ENCODE measurements around the gene CRISPLD2. TPM values are rescaled to one million over a fixed set of nuclear protein-coding genes. Genes with fewer than 3 reads are reported as not detected.

The CRISPLD2 gene
- total and polyA plus RNA-seq, 12 donors: 7.9 to 48.1 (median 15.2) TPM

DNA sequence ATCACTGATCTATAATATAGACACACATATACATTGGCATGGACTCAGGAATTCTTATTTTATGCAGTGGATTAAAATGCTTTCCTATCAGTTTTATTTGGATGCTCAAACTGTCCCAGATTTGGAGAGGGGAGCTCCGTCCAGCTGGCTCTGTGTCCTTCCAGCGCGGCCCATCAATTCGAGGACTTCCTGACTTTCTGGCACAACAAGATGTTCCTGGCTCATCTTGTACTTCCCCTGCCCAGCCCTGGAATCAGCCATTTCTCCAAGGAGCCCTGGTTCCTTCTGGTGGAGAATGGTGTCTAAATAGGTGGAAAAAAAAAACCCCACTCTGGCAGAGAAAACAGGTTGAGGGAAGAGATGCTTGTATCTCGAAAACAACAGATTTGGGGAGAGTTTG lies 94.5 kb downstream of the CRISPLD2 start:
- TF ChIP-seq, protein P1, sequence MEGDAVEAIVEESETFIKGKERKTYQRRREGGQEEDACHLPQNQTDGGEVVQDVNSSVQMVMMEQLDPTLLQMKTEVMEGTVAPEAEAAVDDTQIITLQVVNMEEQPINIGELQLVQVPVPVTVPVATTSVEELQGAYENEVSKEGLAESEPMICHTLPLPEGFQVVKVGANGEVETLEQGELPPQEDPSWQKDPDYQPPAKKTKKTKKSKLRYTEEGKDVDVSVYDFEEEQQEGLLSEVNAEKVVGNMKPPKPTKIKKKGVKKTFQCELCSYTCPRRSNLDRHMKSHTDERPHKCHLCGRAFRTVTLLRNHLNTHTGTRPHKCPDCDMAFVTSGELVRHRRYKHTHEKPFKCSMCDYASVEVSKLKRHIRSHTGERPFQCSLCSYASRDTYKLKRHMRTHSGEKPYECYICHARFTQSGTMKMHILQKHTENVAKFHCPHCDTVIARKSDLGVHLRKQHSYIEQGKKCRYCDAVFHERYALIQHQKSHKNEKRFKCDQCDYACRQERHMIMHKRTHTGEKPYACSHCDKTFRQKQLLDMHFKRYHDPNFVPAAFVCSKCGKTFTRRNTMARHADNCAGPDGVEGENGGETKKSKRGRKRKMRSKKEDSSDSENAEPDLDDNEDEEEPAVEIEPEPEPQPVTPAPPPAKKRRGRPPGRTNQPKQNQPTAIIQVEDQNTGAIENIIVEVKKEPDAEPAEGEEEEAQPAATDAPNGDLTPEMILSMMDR (IDR thresholded peaks at IDR 0.05): no peak
- H3K27me3 ChIP-seq: peaks cover 0 to 18% (median 8%) of the 10 kb centered on the region in 7 donors
- H3K36me3 ChIP-seq: no peaks in the 10 kb centered on the region
- no peaks in the 10 kb centered on the region for H3K9me3 ChIP-seq
- intact Hi-C loops (cut with DNase I): no loop called here
- DNase-seq (peak in 1 of 2 donors; percentile 45), ATAC-seq (peak in 5 of 8 donors; percentile 32 to 73 (median 52))
- H3K4me1 ChIP-seq: peaks cover 3 to 44% (median 27%) of the 10 kb centered on the region in 9 donors
- no peak overlapping the region for H3K4me3 ChIP-seq
- H3K27ac ChIP-seq: peak overlapping the region in 3 of 10 donors; percentile 39 to 77 (median 51)
- WGBS, 2 donors: 20 to 52% methylated on average over 5 of the region's 5 CpGs

DNA sequence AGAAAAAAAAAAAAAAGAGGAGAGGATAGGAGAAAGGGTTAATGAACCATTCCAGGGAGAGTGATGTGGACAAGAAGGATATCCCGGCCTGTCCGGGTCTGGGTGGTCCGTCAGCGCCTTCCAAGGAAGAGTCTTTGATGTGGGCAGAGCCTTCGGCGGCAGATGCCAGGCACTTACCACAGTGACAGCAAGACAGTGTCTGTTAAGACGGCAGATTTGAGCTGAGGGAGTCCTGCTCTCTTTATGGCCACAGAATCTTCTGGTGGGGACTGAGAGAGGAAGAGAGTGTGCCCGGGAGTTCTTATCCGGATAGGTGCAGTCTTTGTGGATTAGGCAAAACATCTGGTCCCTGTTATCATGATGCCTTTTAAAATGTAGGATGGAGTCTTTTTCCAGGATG lies 96.4 kb downstream of the CRISPLD2 start:
- Histone ChIP-seq H3K9me3 (no peaks in the 10 kb centered on the region), H3K4me3 (no peak overlapping the region), H3K36me3 (no peaks in the 10 kb centered on the region), H3K27ac (peak overlapping the region in 2 of 10 donors; percentile 19 to 22), H3K27me3 (peaks cover 0 to 18% (median 8%) of the 10 kb centered on the region in 7 donors), H3K4me1 (peaks cover 3 to 44% (median 25%) of the 10 kb centered on the region in 9 donors)
- DNase-seq (no peak), ATAC-seq (no peak)
- 55 to 69% methylated on average over 9 of the region's 9 CpGs for WGBS, 2 donors
- intact Hi-C loops (cut with DNase I): no loop called here
- TF ChIP-seq, protein P1 (IDR thresholded peaks at IDR 0.05): no peak

- Histone ChIP-seq H3K4me1 (peaks cover 3 to 49% (median 20%) of the 10 kb centered on the region in 9 donors), H3K9me3 (no peaks in the 10 kb centered on the region), H3K27ac (peak overlapping the region in 1 of 10 donors; percentile 48), H3K36me3 (no peaks in the 10 kb centered on the region), H3K4me3 (no peak overlapping the region), H3K27me3 (peaks cover 0 to 18% (median 8%) of the 10 kb centered on the region in 7 donors)
- no peak for DNase-seq
- no peak for ATAC-seq
- TF ChIP-seq, protein P1 (IDR thresholded peaks at IDR 0.05): no peak
- 57 to 61% methylated on average over 6 of the region's 6 CpGs for WGBS, 2 donors
- intact Hi-C loops (cut with DNase I): no loop called here
Observed at GRCh38 chr16:84916850-84917249, 97.1 kb downstream of the CRISPLD2 start.

DNA sequence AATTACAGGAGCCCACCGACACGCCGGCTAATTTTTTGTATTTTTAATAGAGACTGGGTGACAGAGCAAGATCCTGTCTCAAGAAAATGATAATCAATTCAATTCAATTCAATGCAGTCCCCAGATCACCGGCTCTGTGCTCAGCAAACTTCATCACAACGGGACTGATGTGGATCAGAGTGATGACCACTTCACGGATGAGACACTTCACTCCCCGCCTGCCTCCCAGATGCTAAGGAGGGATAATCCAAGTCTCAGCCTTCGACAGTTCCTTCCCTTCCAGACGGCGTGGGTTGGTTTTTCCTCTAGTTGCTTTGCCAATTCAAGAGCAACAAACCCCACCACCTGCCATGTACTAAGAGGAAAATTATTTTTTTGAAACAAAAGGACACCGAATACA lies 97.7 kb downstream of the CRISPLD2 start:
- WGBS, 2 donors: 70 to 75% methylated on average over 11 of the region's 11 CpGs

More for the DNA sequence above, 97.7 kb downstream of the CRISPLD2 start:
- Histone ChIP-seq H3K4me1 (peaks cover 8 to 56% (median 25%) of the 10 kb centered on the region in 9 donors), H3K36me3 (no peaks in the 10 kb centered on the region), H3K27ac (peak overlapping the region in 6 of 10 donors; percentile 35 to 68 (median 58)), H3K4me3 (no peak overlapping the region), H3K27me3 (peaks cover 0 to 18% (median 8%) of the 10 kb centered on the region in 7 donors), H3K9me3 (no peaks in the 10 kb centered on the region)
- ATAC-seq: peak in 4 of 8 donors; percentile 15 to 37 (median 19)
- intact Hi-C loops (cut with DNase I): no loop called here
- TF ChIP-seq, protein P1 (IDR thresholded peaks at IDR 0.05): no peak
- DNase-seq: peak in 1 of 2 donors; percentile 59

Data from heart right ventricle (tissue), 16 donors.